ENCODE data around the gene C9orf43. TPM values are rescaled to one million over a fixed set of nuclear protein-coding genes. Genes with fewer than 3 reads are reported as not detected.

The C9orf43 gene
- polyA plus RNA-seq, 1 experiment, result 0.23 TPM

DNA sequence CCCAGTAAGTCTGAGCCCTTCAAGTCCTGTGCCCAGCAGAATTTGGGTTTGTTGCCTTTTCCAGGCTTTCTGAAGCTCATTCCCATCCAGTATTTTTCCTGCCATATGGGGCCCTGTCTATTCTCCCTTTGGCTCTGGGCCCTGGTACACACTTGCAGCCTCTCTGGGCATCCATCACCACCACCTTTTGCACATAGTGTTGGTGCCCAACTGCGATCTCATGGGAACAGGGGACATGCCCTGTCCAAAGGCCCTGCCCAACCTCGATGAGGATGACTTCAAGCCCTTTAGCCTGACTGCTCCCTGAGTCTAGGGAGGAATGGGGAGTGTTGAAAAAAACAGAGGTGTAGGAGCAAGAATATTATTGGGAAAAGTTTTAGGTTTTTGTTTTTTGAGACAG is 64.5 kb downstream of the C9orf43 start:
- DNase-seq (ENCODE audit: low read depth), result no peak
- Histone ChIP-seq H3K36me3 (ENCODE audit: control insufficient read depth, insufficient read depth, low read length) (no peaks in the 10 kb centered on the region), H3K27me3 (ENCODE audit: control insufficient read depth, insufficient read depth, low read length) (peaks cover 2% of the 10 kb centered on the region), H3K4me3 (ENCODE audit: low read depth, low read length) (no peak overlapping the region)
- CTCF ChIA-PET, result interaction anchor here (1.6 to 2.2 kb wide), 2 partner anchors 9 to 19 kb away, joined by 5 to 9 read pairs; no protein-coding TSS in a partner anchor
- POLR2A ChIA-PET, result no interaction called here
- TF ChIP-seq, protein P1, sequence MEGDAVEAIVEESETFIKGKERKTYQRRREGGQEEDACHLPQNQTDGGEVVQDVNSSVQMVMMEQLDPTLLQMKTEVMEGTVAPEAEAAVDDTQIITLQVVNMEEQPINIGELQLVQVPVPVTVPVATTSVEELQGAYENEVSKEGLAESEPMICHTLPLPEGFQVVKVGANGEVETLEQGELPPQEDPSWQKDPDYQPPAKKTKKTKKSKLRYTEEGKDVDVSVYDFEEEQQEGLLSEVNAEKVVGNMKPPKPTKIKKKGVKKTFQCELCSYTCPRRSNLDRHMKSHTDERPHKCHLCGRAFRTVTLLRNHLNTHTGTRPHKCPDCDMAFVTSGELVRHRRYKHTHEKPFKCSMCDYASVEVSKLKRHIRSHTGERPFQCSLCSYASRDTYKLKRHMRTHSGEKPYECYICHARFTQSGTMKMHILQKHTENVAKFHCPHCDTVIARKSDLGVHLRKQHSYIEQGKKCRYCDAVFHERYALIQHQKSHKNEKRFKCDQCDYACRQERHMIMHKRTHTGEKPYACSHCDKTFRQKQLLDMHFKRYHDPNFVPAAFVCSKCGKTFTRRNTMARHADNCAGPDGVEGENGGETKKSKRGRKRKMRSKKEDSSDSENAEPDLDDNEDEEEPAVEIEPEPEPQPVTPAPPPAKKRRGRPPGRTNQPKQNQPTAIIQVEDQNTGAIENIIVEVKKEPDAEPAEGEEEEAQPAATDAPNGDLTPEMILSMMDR (IDR thresholded peaks at IDR 0.05; ENCODE audit: insufficient read depth, low read depth, low read length), result no peak

DNA sequence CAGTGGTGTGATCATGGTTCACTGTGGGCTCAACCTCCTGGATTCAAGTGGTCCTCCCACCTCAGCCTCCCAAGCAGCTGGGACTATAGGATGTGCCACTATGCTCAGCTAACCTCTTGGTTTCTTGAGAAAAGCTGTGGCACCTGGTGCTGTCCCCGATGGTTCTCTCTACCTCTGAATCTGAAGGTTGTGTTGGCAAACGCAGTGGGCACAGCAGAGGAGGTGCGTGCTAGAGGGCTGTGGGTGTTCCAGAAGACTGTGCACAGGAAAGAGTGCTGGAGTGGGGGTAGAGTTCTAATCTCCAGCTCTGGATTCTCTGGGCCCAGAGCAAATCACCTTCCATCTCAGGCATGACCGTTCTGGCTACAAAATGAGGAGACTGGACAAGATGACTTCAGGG is 65.4 kb downstream of the C9orf43 start:
- CTCF ChIA-PET, result no interaction called here

DNA sequence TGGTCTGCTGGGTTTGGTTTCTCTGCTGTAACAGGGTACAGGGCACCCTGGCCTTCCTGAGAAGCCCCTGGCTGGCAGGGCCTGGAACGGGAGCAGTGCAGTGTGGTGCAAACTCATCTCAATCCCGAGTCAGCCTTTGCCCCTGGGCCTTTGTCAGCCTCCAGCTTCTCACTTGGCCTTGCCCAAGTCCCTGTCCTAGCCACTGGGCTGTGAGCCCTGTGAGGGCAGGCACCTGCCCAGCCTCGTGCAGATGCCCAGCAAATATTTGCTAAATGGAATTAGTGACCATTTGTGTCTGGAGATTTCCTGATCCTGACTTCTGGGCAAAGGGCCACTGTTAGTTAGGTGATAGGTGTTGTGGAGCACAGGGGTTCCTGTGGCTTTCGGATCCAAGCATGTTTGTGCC is 66.0 kb downstream of the C9orf43 start:
- H3K4me3 ChIP-seq (ENCODE audit: low read depth, low read length), result no peak overlapping the region
- no peak for DNase-seq (ENCODE audit: low read depth)
- ChIA-PET CTCF (interaction anchor here (0.5 to 1.3 kb wide), 2 partner anchors 10 to 15 kb away, joined by 3 to 4 read pairs; no protein-coding TSS in a partner anchor), POLR2A (interaction anchor here (0.6 kb wide), 1 partner anchor 7 kb away, joined by 8 read pairs; no protein-coding TSS in a partner anchor)
- TF ChIP-seq, protein P1 (IDR thresholded peaks at IDR 0.05; ENCODE audit: insufficient read depth, low read depth, low read length), result no peak
- H3K27me3 ChIP-seq (ENCODE audit: control insufficient read depth, insufficient read depth, low read length), result peaks cover 2% of the 10 kb centered on the region
- no peaks in the 10 kb centered on the region for H3K36me3 ChIP-seq (ENCODE audit: control insufficient read depth, insufficient read depth, low read length)

More for the DNA sequence above, 65.4 kb downstream of the C9orf43 start:
- Histone ChIP-seq H3K36me3 (ENCODE audit: control insufficient read depth, insufficient read depth, low read length) (no peaks in the 10 kb centered on the region), H3K4me3 (ENCODE audit: low read depth, low read length) (no peak overlapping the region), H3K27me3 (ENCODE audit: control insufficient read depth, insufficient read depth, low read length) (peaks cover 2% of the 10 kb centered on the region)
- TF ChIP-seq, protein P1 (IDR thresholded peaks at IDR 0.05; ENCODE audit: insufficient read depth, low read depth, low read length), result no peak
- POLR2A ChIA-PET, result interaction anchor here (0.6 kb wide), 1 partner anchor 8 kb away, joined by 8 read pairs; no protein-coding TSS in a partner anchor
- no peak for DNase-seq (ENCODE audit: low read depth)

DNA sequence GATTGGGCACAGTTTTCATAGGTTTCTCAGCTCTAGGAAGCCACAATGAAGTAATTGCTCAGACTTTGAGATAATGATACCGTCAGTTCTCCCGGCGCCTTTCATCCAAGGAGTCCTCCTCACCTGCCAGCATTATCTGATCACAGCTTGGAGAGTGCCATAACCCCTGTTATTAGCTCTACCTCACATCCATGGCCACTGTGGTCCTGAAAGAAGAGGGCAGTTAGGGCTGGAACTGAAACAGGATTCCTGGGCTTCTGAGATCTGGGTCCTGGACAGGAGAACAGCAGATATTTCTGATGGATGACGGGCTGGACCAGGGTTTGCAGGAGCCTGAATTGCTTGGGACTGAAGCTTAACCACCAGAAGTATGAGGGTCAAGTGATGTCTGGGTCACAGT is 66.5 kb downstream of the C9orf43 start:
- TF ChIP-seq, protein P1 (IDR thresholded peaks at IDR 0.05; ENCODE audit: insufficient read depth, low read depth, low read length), result no peak
- DNase-seq (ENCODE audit: low read depth), result no peak
- Histone ChIP-seq H3K4me3 (ENCODE audit: low read depth, low read length) (no peak overlapping the region), H3K36me3 (ENCODE audit: control insufficient read depth, insufficient read depth, low read length) (no peaks in the 10 kb centered on the region), H3K27me3 (ENCODE audit: control insufficient read depth, insufficient read depth, low read length) (peaks cover 2% of the 10 kb centered on the region)
- ChIA-PET POLR2A (no interaction called here), CTCF (interaction anchor here (1.3 kb wide), 1 partner anchor 11 kb away, joined by 3 read pairs; no protein-coding TSS in a partner anchor)

DNA sequence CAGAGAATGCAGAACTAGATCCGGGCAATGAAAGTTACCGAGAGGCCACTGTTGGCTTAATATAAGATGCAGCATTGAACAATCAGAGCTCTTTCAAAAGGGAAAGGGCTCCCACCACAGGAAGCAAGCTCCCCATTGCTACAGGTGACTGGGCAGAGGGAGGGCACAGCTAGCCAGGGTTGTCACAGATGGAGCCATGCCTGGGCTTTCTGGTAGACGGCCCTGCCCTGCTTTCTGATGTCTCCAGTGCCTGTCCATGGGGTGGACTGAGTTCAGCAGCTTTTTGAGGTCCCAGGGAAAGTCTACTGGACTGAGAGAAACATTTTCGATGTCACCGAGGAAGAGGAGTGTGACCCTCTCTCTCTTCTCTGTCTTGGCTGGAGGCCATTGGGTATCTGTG is 67.1 kb downstream of the C9orf43 start:
- CTCF ChIA-PET, result interaction anchor here (1.3 kb wide), 1 partner anchor 12 kb away, joined by 3 read pairs; no protein-coding TSS in a partner anchor
- peaks cover 2% of the 10 kb centered on the region for H3K27me3 ChIP-seq (ENCODE audit: control insufficient read depth, insufficient read depth, low read length)
- DNase-seq (ENCODE audit: low read depth), result no peak
- no peak overlapping the region for H3K4me3 ChIP-seq (ENCODE audit: low read depth, low read length)
- no peaks in the 10 kb centered on the region for H3K36me3 ChIP-seq (ENCODE audit: control insufficient read depth, insufficient read depth, low read length)
- POLR2A ChIA-PET, result no interaction called here
- TF ChIP-seq, protein P1 (IDR thresholded peaks at IDR 0.05; ENCODE audit: insufficient read depth, low read depth, low read length), result no peak
